K562 (cell line): ENCODE measurements around the gene EPHB2.

Experiments used
- EZH2 ChIP-seq: IDR thresholded peaks from 2 replicates; pipeline ENCODE4 v1.6.1; 2012; ENCODE audit warnings: low read depth, mild to moderate bottlenecking, inconsistent platforms, low read length, borderline replicate concordance
- ZNF253 ChIP-seq: fragments of 250-450 bp; sonication (Bioruptor Pico); conservative IDR thresholded peaks from 2 replicates; pipeline ENCODE4 v1.6.1; 2021; ENCODE audit warnings: mild to moderate bottlenecking

- no peak for TF ChIP-seq ZNF253 (CRISPR knock-in tag)
- no peak for TF ChIP-seq EZH2
Measured at GRCh38 chr1:22877112-22877915, 166.7 kb downstream of the EPHB2 start.
